H1 (cell line): ENCODE results near the gene GNB1L. TPM values are rescaled to one million over a fixed set of nuclear protein-coding genes. Genes with fewer than 3 reads are reported as not detected.

Experiments used
- JUN ChIP-seq: IDR thresholded peaks from 2 replicates; pipeline ENCODE4 v1.6.1; 2011; ENCODE audit warnings: low read depth, mild to moderate bottlenecking, improper control_type of control experiment, low read length
- polyA plus RNA-seq, 7 experiments: library from polyadenylated mRNA; depleted of rRNA in 3 of 7; stranded (reverse) in 5 of 7; unstranded in 2 of 7; fragments of >200 nt in 5 of 7; fragments of 200-250 nt in 2 of 7; gene quantifications; 1 replicate in 5 of 7; 2 replicates in 1 of 7; 4 replicates in 1 of 7; pipeline versions ENCODE4 v1.2.1 to v1.2.3, GENCODE V29; 2011 to 2013; ENCODE audit warnings: missing spikeins in 2 of 7, mixed read lengths in 2 of 7
- total RNA-seq: library from RNA; stranded (reverse); fragmentation: NEBNext Ultra II Directional; extraction: Animal tissue kit (Norgen Biotek cat#: 25700); gene quantifications from 2 replicates; pipeline ENCODE4 v1.2.1, GENCODE V29; 2021

GNB1L gene
- total and polyA plus RNA-seq, 2 of the 8 experiments (the other 6 are each of a cell fraction or from before 2014, with no cell fraction given), result 14.0 to 15.6 TPM

GRCh38 chr22:19889951-19890350 is 35.3 kb upstream of the GNB1L start (continued):
- TF ChIP-seq JUN, result no peak
- TF ChIP-seq, all 59 proteins: peak for 0
